ENCODE data around the gene HYAL3. TPM values are rescaled to one million over a fixed set of nuclear protein-coding genes. Genes with fewer than 3 reads are reported as not detected.

Gene HYAL3
- total and polyA plus RNA-seq, 2 of the 13 experiments (the other 11 are each of a cell fraction or from before 2014, with no cell fraction given): 5.5 to 10.4 TPM

DNA sequence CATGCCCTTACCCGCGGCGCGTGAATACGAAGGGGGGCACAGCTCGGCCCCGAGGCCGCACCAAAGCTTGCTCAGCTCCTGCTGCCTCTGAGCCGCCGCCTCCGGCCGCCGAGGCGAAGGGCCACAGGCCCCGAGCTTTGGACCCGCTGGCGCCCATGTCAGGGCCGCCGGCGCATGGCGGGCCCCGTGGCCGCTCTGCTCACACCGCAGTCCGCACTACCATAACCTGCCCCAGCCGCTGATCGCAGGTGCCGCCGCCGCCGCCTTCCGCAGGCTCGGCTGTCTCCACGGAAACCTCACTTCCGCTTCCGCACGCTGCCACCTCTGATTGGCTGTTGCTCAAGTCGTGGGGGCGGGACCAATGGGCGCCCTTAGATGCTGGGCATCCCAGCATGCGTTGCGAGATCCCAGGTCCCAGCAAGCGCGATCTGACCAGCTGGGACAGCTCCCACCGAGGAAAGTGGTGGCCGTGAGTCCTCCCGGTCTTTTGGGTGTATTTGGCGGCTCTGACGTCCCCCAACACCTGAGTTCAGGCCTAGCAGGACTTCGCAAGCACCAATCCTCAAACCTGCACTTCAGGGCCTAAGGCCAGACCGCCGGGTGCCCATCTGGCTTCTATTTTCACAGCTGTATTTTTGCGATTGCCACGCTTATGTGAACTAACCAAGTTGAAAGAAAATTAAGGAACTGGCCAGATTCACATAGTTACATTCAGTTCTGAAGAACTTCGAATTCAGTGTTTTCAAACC, 28.9 kb upstream of the HYAL3 start, which contains the start of gene TUSC2 (continued):
- TF ChIP-seq, protein P1, sequence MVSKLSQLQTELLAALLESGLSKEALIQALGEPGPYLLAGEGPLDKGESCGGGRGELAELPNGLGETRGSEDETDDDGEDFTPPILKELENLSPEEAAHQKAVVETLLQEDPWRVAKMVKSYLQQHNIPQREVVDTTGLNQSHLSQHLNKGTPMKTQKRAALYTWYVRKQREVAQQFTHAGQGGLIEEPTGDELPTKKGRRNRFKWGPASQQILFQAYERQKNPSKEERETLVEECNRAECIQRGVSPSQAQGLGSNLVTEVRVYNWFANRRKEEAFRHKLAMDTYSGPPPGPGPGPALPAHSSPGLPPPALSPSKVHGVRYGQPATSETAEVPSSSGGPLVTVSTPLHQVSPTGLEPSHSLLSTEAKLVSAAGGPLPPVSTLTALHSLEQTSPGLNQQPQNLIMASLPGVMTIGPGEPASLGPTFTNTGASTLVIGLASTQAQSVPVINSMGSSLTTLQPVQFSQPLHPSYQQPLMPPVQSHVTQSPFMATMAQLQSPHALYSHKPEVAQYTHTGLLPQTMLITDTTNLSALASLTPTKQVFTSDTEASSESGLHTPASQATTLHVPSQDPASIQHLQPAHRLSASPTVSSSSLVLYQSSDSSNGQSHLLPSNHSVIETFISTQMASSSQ (IDR thresholded peaks at IDR 0.05; ENCODE audit: low read depth): no peak
- TF ChIP-seq, protein P1 (CRISPR knock-in tag; IDR thresholded peaks at IDR 0.05; ENCODE audit: borderline replicate concordance): no peak; the same call in 1 of the 2 replicates
- TF ChIP-seq MTA3 (CRISPR knock-in tag; IDR thresholded peaks at IDR 0.05) (no peak), PHF20 (CRISPR knock-in tag; IDR thresholded peaks at IDR 0.05) (peak; percentile 92), SNRNP70 (IDR thresholded peaks at IDR 0.05; ENCODE audit: low read depth, low read length) (no peak), TARDBP (CRISPR knock-in tag; IDR thresholded peaks at IDR 0.05) (no peak), SMYD3 (CRISPR knock-in tag; IDR thresholded peaks at IDR 0.05) (no peak), CAMTA2 (CRISPR knock-in tag; IDR thresholded peaks at IDR 0.05; ENCODE audit: borderline replicate concordance) (no peak), ZNF337 (CRISPR knock-in tag; IDR thresholded peaks at IDR 0.05; ENCODE audit: borderline replicate concordance, low read depth) (peak; percentile 56; the same call in 1 of the 2 replicates), ZNF367 (CRISPR knock-in tag; IDR thresholded peaks at IDR 0.05; ENCODE audit: borderline replicate concordance) (no peak), SP1 (IDR thresholded peaks at IDR 0.05) (no peak), SP1 (CRISPR knock-in tag; IDR thresholded peaks at IDR 0.05) (no peak), MTA1 (CRISPR knock-in tag; IDR thresholded peaks at IDR 0.05; ENCODE audit: borderline replicate concordance) (peak; percentile 59; the same call in 1 of the 2 replicates)
- TF ChIP-seq, protein P2, sequence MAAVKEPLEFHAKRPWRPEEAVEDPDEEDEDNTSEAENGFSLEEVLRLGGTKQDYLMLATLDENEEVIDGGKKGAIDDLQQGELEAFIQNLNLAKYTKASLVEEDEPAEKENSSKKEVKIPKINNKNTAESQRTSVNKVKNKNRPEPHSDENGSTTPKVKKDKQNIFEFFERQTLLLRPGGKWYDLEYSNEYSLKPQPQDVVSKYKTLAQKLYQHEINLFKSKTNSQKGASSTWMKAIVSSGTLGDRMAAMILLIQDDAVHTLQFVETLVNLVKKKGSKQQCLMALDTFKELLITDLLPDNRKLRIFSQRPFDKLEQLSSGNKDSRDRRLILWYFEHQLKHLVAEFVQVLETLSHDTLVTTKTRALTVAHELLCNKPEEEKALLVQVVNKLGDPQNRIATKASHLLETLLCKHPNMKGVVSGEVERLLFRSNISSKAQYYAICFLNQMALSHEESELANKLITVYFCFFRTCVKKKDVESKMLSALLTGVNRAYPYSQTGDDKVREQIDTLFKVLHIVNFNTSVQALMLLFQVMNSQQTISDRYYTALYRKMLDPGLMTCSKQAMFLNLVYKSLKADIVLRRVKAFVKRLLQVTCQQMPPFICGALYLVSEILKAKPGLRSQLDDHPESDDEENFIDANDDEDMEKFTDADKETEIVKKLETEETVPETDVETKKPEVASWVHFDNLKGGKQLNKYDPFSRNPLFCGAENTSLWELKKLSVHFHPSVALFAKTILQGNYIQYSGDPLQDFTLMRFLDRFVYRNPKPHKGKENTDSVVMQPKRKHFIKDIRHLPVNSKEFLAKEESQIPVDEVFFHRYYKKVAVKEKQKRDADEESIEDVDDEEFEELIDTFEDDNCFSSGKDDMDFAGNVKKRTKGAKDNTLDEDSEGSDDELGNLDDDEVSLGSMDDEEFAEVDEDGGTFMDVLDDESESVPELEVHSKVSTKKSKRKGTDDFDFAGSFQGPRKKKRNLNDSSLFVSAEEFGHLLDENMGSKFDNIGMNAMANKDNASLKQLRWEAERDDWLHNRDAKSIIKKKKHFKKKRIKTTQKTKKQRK (IDR thresholded peaks at IDR 0.05; ENCODE audit: low read length): no peak
- TF ChIP-seq, protein P3, sequence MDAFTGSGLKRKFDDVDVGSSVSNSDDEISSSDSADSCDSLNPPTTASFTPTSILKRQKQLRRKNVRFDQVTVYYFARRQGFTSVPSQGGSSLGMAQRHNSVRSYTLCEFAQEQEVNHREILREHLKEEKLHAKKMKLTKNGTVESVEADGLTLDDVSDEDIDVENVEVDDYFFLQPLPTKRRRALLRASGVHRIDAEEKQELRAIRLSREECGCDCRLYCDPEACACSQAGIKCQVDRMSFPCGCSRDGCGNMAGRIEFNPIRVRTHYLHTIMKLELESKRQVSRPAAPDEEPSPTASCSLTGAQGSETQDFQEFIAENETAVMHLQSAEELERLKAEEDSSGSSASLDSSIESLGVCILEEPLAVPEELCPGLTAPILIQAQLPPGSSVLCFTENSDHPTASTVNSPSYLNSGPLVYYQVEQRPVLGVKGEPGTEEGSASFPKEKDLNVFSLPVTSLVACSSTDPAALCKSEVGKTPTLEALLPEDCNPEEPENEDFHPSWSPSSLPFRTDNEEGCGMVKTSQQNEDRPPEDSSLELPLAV (CRISPR knock-in tag; conservative IDR thresholded peaks at IDR 0.05; ENCODE audit: low read depth): no peak
- TF ChIP-seq, protein P4, sequence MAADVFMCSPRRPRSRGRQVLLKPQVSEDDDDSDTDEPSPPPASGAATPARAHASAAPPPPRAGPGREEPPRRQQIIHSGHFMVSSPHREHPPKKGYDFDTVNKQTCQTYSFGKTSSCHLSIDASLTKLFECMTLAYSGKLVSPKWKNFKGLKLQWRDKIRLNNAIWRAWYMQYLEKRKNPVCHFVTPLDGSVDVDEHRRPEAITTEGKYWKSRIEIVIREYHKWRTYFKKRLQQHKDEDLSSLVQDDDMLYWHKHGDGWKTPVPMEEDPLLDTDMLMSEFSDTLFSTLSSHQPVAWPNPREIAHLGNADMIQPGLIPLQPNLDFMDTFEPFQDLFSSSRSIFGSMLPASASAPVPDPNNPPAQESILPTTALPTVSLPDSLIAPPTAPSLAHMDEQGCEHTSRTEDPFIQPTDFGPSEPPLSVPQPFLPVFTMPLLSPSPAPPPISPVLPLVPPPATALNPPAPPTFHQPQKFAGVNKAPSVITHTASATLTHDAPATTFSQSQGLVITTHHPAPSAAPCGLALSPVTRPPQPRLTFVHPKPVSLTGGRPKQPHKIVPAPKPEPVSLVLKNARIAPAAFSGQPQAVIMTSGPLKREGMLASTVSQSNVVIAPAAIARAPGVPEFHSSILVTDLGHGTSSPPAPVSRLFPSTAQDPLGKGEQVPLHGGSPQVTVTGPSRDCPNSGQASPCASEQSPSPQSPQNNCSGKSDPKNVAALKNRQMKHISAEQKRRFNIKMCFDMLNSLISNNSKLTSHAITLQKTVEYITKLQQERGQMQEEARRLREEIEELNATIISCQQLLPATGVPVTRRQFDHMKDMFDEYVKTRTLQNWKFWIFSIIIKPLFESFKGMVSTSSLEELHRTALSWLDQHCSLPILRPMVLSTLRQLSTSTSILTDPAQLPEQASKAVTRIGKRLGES (CRISPR knock-in tag; IDR thresholded peaks at IDR 0.05; ENCODE audit: borderline replicate concordance): no peak
